ENCODE measurements around the gene PRDM16. TPM values are rescaled to one million over a fixed set of nuclear protein-coding genes. Genes with fewer than 3 reads are reported as not detected.

PRDM16 gene
- total RNA-seq, 1 experiment from 2014 or later = 0.17 TPM

GRCh38 chr1:3352299-3352951, 283.4 kb downstream of the PRDM16 start:
- peak overlapping the region; percentile 50 for H3K4me2 ChIP-seq (ENCODE audit: insufficient read depth, insufficient read length, low read length)
- no peaks in the 10 kb centered on the region for H3K27me3 ChIP-seq (ENCODE audit: insufficient read depth, low read length)
- no peak overlapping the region for H2BK120ac ChIP-seq (ENCODE audit: low read depth, low read length, poor library complexity, severe bottlenecking)
- no peak overlapping the region for H2AK5ac ChIP-seq (ENCODE audit: insufficient read length, low read length)
- peaks cover 4% of the 10 kb centered on the region for H4K20me1 ChIP-seq (ENCODE audit: control insufficient read depth, insufficient read depth, insufficient read length)
- H2BK12ac ChIP-seq (ENCODE audit: insufficient read length, low read depth, low read length) = no peak overlapping the region
- TF ChIP-seq CTCF (conservative IDR thresholded peaks at IDR 0.05) = no peak
- no peak overlapping the region for H4K91ac ChIP-seq (ENCODE audit: insufficient read length, low read depth, low read length)
- DNase-seq = peak; percentile 73
- Mint-ChIP-seq H3K9me3 (no peaks in the 10 kb centered on the region), H3K27me3 (ENCODE audit: low read depth) (peaks cover 3% of the 10 kb centered on the region), H3K36me3 (ENCODE audit: insufficient read depth in 1 of 3, low read depth in 3 of 3) (no peaks in the 10 kb centered on the region), H3K4me3 (peak overlapping the region; percentile 52 to 76), H3K27ac (peak overlapping the region in 1 of 3 experiments; percentile 34; a peak in 3 of 7 replicates), H3K4me1 (peaks cover 17 to 35% of the 10 kb centered on the region in 2 experiments)
- no peak overlapping the region for H3K14ac ChIP-seq (ENCODE audit: insufficient read depth, low read length)
- no peak overlapping the region for H4K8ac ChIP-seq (replicated peaks; ENCODE audit: insufficient read length, low read depth, low read length)
- no peak overlapping the region for H2BK15ac ChIP-seq (ENCODE audit: low read depth, low read length)
- H3K27ac ChIP-seq (ENCODE audit: insufficient read length, low read depth, low read length) = no peak overlapping the region
- H3K9me3 ChIP-seq (ENCODE audit: control insufficient read depth, low read depth, low read length) = no peaks in the 10 kb centered on the region
- no peaks in the 10 kb centered on the region for H3K4me1 ChIP-seq (ENCODE audit: insufficient read depth, low read length)
- H2BK5ac ChIP-seq (ENCODE audit: insufficient read length, low read length) = no peak overlapping the region
- H3K18ac ChIP-seq (ENCODE audit: insufficient read length, low read depth, low read length) = peak overlapping the region; percentile 13
- H3T11ph ChIP-seq (ENCODE audit: low read length) = no peak overlapping the region
- no peaks in the 10 kb centered on the region for H3K23me2 ChIP-seq (ENCODE audit: insufficient read length, low read depth, low read length, poor library complexity, severe bottlenecking)
- no peak overlapping the region for H2BK20ac ChIP-seq (ENCODE audit: low read depth, low read length, poor library complexity, severe bottlenecking)
- H3K4ac ChIP-seq (ENCODE audit: low read depth, low read length) = no peak overlapping the region
- no peaks in the 10 kb centered on the region for H3K79me1 ChIP-seq (ENCODE audit: insufficient read depth, low read depth, low read length, poor library complexity, severe bottlenecking)
- H2AFZ ChIP-seq (ENCODE audit: low read length) = no peak overlapping the region
- H3K79me2 ChIP-seq (ENCODE audit: insufficient read depth, low read length) = no peaks in the 10 kb centered on the region
- no peak overlapping the region for H3K56ac ChIP-seq (ENCODE audit: insufficient read length, low read depth, low read length)
- H4K5ac ChIP-seq (ENCODE audit: insufficient read length, low read depth, low read length) = no peak overlapping the region
- H3K23ac ChIP-seq (ENCODE audit: insufficient read length, low read depth, low read length) = no peak overlapping the region
- no CpG with 5 or more reads among the region's 30 CpGs for WGBS (ENCODE audit: extremely low coverage, insufficient read length, low lambda C conversion rate)
- H3K9ac ChIP-seq (ENCODE audit: extremely low read depth, insufficient read length, low read length) = no peak overlapping the region

Measured in H9 (cell line).